NCI-H2196 treated with DMSO at 0.1 percent for 48 hours (cell line): ENCODE results near the gene FCHSD2.

Source experiments
- DNase-seq: peaks from one replicate; lab custom pipeline; 2025; ENCODE audit not compliant: unreplicated experiment; lab: John Stamatoyannopoulos, UW

Gene FCHSD2

DNA sequence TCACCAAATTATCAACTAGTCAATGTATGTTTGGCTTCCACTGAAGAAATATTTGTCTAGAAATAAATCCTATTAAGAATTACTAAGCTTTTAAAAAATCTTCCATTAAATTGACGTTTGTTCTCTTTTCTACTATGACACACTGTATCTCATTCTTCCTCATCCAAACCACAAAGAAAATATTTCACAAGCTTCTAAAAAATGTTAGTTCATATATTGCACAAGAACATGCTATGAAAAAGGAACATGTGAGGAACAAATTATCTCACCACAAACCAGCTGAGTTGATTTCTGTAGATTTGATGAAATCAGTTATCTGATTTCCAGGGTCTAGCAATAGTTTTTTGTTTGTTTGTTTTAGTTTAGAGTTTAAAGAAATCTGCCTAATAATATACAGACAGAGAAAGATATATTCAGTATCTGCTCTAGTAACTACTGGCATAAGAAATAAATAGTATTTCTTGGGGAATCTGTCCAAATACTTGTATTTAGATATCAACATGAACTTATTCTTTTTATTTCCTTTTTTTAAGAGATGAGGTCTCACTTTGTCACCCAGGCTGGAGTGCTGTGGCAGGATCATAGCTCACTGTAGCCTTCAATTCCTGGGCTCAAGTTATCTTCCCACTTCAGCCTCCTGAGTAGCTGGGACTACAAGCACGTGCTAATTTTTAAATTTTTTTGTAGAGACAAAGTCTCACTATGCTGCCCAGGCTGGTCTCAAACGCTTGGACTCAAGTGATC is 166.2 kb downstream of the FCHSD2 start:
- DNase-seq, result no peak

DNA sequence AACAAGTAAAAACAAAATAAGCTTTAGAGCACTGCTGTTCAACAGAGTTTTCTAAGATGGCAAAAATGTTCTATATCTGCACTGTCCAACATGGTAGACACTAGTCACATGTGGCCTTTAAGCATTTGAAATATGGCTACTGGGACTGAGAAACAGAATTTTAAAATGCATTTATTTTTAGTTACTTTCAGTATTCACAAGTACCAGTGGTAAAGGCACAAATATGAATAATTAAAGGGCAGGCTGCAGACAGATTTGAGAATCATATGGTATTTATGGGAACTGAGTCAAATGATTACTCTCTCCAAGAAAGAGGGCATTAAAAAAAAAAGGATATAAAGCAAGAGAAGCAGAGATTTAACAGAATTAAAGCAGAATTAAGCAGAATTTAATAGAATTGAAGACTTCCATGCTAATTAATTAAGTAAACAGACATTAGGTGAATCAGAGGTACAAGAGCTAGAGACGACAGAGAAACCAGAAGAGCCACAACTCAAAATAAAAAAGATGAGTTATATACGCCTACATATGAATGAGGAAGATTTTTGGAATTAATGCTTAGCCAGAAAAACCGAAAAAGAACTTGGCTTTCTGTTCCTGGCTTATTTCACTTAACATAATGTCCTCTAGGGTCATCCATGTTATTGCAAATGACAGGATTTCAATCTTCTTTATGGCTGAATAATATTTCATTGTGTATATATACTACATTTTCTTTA is 167.5 kb downstream of the FCHSD2 start:
- DNase-seq, result no peak

DNA sequence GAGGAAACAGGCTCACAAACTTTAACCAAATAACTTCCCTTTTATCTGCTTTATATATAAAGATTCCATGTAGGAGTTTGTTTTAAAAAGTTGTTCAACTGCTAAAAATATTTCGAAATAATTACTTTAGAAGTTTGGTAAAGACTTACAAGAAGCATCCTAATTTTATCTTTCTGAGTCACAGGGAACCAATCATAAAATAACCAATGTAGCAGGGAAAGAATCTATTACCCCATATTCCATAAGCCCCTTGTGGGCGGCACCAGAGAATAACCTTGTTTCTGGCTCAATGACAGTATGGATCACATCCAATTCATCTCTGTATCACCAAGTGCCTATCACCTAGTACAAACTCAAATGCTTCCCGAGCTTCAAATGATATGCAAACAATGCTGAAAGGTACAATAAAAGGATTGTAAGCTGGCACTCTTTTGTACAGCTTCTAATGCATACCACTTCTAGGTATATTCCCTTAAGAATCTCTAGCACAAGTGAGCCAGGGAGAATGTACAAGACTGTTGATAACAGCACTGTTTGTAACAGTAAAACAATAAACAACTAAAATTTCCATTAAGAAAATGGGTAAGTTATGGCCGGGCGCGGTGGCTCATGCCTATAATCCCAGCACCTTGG is 169.5 kb downstream of the FCHSD2 start:
- no peak for DNase-seq

DNA sequence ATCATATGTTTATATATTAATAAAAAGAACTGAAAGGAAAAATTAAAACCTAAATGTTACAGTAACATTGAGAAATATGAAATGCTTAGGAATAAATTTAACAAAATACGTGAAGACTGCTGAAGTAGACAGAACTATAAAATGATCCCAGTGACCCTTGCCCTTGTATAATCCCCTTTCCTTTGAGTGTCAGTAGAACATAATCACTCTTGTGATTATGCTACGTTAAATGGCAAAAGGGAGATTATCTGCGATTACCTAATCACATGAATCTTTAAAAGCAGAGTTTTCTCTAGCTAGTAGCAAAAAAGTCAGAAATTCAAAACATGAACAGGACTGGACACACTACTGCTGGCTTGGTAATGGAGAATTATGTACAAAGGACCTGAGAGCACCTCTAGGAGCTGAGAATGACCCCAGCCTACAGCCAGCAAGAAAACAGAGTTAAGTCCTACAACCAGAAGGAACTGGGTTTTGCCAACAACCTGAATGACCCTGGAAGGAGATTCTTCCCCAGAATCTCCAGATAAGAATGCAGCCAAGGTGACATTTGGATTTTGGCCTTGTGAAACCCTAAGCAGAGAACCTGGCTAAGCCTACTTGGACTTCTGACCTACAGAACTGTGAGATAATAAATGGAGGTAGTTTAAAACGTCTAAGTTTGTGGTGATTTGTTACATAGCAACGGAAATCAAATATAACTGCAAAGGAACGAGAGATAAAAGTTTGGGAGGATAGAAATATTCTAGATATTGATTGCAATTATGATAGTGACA is 170.7 kb downstream of the FCHSD2 start:
- DNase-seq, result no peak

DNA sequence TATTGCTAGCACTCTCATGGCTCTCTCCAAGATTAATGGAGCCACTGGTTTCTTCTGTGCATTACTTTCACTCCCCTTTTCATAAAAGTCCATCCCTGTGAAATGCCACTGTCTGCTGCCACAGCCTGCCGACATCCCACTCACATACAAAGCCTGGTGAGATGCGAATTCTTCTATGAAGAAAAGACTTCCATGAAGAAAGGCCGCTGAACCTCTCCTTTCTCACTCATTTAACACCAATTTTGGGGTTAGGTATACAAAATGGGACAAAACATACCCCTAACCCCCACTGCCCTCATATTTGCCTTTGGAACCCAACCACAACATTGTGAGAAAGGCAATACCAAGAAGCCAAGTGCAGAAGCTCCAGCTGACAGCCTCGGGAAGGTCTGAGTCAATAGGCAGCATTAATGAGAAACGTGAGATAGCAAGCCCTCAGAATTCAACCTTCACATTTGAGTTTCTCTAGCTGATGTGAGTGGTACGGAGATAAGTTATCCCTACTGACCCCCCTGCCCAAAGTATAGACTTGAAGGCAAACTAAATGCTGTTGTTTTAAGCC is 171.5 kb downstream of the FCHSD2 start:
- DNase-seq, result no peak

- no peak for DNase-seq
Measured at GRCh38 chr11:72969894-72970335, 172.2 kb downstream of the FCHSD2 start.

- DNase-seq, result no peak
Measured at GRCh38 chr11:72968390-72968789, 173.7 kb downstream of the FCHSD2 start.

DNA sequence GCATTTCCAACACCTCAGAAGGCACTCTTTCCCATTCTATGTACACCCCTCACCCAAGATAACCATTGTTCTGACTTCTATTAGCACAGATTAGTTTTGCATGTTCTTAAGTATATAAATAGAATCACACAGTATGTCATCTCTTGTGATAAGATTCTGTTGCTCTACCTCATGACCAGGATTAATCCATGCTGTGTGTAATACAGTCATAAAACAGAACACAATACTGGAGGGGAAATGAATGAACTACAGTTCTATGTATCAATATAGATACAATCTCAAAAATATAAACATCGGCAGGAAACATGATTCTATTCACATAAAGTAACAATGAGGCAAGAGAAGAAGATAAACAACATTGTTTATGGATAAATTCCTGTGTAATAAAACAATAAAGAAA is 176.4 kb downstream of the FCHSD2 start:
- no peak for DNase-seq

- DNase-seq, result no peak
Measured at GRCh38 chr11:72962717-72963116, 179.4 kb downstream of the FCHSD2 start.

DNA sequence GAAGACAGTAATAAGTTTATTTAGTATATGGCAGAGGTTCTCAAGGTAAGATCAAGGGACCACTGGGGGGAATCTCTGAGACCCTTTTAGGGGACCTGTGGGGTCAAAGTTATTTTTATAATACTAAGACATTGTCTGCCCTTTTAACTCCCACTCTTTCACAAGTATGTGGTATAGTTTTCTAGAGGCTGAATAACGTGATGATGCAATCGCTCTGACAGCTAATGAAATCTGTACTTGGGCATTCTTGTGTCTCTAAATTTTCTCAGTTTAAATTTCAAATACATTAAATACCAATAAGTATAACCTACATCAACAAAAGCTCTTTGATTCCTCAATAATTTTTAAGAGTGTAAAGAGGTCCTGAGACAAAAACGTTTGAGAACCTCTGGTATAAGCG is 180.0 kb downstream of the FCHSD2 start:
- no peak for DNase-seq

GRCh38 chr11:72959998-72960731 is 182.0 kb downstream of the FCHSD2 start:
- no peak for DNase-seq

DNA sequence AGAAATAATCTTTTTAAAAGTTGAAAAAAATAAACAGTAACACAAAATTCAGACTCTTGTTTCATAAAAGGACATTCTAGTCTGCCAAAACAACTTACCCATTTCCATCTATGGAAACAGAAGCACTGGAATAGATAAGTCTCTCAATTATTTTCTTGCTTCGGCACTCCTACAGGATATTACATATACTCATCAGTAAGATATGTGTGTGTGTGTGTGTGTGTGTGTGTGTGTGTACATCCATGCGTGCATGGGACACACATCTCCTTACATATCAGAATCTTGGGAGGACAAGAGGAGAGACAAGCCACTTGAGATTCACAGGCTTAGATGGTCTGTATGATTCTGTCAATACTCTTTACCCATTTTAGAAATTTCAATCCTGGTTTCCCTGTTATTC is 183.3 kb downstream of the FCHSD2 start:
- DNase-seq, result no peak

- no peak for DNase-seq
Measured at GRCh38 chr11:72955466-72955865, 186.7 kb downstream of the FCHSD2 start.

DNA sequence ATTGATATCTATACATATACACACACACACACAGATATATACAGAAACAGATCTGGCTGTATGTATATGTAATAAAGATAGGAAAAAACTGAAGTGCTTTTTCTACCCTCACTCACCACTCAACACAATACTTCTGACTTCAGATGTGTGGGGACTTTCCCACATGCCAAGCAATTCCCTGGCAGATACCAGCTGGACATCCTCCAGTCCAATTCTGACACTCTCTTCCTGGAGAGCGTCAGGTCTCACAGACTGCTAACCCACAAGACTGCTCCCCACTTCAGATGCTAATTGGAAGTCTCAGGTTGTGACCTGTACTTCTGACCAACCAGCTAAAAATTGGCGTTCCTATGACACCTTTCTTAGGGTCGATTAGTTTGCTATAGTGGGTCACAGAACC is 187.3 kb downstream of the FCHSD2 start:
- DNase-seq, result peak; percentile 14

GRCh38 chr11:72953637-72954036 is 188.5 kb downstream of the FCHSD2 start:
- DNase-seq, result no peak

GRCh38 chr11:72951888-72952287 is 190.2 kb downstream of the FCHSD2 start:
- no peak for DNase-seq

DNA sequence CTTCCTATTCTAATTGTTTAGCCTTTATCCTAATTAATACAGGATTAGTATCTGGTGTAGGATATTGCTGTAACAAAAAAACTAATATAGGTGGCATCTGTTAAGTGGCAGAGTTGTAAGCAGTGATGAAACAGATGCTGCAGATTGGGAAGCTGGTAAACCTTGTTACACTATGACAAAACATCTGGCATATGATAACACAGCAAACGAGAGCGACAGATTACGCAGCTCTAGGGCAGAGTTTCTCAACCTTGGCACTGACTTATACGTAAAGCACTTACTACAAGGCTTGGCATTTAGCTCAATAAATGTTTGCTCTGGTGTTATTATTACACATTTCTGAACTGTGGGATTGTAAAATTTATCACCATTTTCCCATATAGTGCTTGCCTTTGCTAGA is 190.9 kb downstream of the FCHSD2 start:
- DNase-seq, result no peak

GRCh38 chr11:72950685-72951084 is 191.4 kb downstream of the FCHSD2 start:
- DNase-seq, result no peak

DNA sequence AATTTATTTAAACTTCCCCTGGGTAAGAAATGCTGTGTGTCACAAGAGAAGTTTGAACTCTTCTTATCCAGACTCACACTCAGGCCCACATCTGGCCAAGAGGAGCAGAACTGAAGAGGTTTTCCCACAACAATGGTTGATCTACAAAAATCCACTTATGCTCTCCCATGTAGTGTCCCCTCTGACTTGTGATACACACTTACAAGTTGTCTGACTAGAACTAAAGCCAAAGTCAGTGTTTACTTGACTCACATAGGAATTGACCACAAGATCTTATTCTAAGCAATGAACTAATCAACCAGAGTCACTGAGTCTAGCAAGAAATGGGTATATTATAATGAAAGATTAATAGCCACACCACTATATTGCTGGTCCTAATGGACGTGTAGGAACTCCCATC is 194.9 kb downstream of the FCHSD2 start:
- no peak for DNase-seq

DNA sequence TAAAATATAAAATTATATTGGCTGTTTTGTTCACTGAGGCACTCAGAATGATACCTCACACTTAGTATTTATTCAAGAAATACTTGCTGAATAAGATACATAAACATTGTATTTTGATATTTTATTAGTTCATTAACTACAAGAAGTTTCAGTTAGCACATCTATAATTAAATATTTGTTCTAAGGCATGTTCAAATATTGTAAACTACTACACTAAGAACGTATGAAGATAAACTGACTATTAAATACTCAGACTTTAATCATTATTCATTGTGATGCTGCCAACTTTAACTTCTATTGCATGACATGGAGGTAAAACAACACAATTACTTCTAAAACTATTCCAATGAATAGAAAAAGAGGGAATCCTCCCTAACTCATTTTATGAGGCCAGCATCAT is 198.5 kb downstream of the FCHSD2 start:
- no peak for DNase-seq
